A549 (cell line): ENCODE measurements around the gene CPE.

ENCODE experiments used
- CTCF ChIP-seq: fragments of >200 bp; sonication (Bioruptor Twin); formaldehyde crosslinking; IDR thresholded peaks from 3 replicates; pipeline ENCODE4 v1.5.1; 2016
- SREBF2 ChIP-seq: fragments of 450-650 bp; IDR thresholded peaks from 2 replicates; pipeline ENCODE4 v1.6.1; 2014; ENCODE audit warnings: mild to moderate bottlenecking, moderate library complexity

GRCh38 chr4:165464376-165464775 lies 85.6 kb downstream of the CPE start:
- no peak for TF ChIP-seq SREBF2
- TF ChIP-seq CTCF, result no peak
